Measurements from ENCODE around the gene EED.

EED gene

GRCh38 chr11:86244522-86245368 lies at the start of gene EED:
Gene EED, plus strand, starts transcription at chr11:86244753. Its CDS starts 477 bp downstream, at chr11:86245230.
- peak; percentile 75 for DNase-seq (ENCODE audit: low read depth)

GRCh38 chr11:86194998-86195397 lies 49.6 kb upstream of the EED start:
- no peak for DNase-seq (ENCODE audit: low read depth)

- no peak for DNase-seq (ENCODE audit: low read depth)
Measured at GRCh38 chr11:86196085-86196696, 48.4 kb upstream of the EED start.

- DNase-seq (ENCODE audit: low read depth), result no peak
Measured at GRCh38 chr11:86196913-86197312, 47.6 kb upstream of the EED start.

- no peak for DNase-seq (ENCODE audit: low read depth)
Measured at GRCh38 chr11:86197448-86197847, 47.1 kb upstream of the EED start.

GRCh38 chr11:86198139-86198538 lies 46.4 kb upstream of the EED start:
- no peak for DNase-seq (ENCODE audit: low read depth)

DNA sequence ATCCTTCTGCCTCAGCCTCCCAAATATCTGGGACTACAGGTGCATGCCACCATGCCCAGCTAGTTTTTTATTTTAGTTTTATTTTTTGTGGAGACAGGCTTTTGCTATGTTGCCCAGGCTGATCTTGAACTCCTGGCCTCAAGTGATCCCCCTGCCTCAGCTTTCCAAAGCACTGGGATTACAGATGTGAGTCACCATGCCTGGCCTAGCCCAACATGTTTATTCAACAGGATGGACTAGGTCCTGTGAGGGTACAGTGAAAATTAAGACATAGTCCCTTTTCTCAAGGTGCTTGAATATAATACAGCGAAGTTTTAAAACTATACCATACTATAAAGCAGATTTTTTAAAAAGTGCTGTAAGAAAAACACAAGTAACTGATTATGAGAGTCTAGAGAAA lies 45.2 kb upstream of the EED start:
- no peak for DNase-seq (ENCODE audit: low read depth)

DNA sequence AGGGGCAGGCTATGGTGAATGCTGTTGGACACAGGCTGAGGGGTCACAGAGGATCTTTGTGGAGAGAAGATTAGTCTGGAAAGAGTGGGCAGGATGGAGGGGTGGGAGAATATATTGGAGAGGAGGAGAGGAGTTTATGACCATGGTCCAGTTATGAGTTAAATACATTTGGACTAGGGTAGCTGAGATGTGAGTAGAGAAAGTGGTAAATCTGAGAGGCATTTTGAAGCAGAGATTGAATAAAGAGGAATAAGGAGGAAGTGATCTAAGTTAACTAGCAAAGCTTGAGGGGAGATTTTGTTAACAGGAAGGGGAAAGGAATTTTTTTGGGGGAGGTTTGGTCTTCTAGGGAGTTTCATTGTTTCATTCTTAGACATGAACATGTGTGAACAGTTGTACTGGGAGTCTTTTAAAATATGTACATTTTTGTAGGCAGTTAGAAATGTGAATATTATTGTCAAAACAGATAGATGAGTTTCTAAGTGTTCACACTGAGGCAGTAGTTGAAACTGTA lies 43.1 kb upstream of the EED start:
- no peak for DNase-seq (ENCODE audit: low read depth)

DNA sequence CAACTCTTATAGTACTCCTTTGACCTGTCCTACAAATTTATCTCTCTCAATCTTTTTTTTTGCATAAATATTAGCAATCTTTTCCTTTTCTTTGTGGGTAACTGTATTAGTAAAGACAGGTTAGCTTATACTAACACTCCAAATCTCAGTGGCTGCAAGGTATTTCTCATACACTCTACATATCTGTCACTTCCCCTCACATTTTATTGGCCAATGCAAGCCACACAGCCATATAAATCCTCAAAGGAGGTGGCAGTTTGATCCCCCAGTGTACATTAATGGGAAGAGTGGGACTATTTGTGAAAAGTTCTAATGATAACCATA lies 42.6 kb upstream of the EED start:
- DNase-seq (ENCODE audit: low read depth), result no peak

- no peak for DNase-seq (ENCODE audit: low read depth)
Measured at GRCh38 chr11:86204356-86204755, 40.2 kb upstream of the EED start.

DNA sequence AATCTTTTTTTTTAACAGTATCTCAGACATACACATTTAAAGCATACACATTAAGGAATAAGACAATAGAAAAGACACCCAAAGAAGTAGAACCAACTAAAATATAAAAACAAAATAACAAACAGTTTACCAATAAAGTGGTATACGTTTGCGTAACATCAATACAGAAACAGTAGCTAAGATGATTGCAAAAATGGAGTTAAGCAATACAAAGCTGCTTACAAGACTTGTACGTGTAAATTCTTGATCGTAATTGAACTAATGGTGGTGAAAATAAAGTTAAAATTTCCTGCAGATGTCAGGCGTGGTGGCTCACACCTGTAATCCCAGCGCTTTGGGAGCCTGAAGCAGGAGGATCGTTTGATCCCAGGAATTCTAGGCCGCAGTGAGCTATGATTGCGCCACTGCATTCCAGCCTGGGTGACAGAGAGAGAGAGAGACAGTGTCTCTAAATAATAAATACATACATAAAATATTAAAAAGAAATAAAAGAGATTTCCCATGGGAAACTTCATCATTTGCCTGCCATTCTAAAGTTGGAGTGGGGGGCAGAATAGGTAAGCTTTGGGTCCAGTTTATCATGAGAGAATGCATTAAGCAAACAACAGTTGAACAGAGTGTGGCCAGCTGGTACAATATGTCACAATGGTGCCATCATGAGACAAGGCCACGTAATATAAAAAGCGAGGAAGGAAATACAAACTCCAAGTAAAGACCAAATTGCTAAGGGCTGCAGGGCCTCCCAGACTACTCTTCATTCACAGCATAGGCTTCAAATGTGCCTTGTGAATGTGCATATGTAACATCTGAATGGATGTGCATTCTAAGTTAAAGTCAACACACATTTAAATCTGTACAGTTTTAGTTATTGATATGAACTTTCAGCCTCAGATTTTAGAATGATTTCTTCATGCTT lies 38.9 kb upstream of the EED start:
- no peak for DNase-seq (ENCODE audit: low read depth)

GRCh38 chr11:86206337-86206695 lies 38.2 kb upstream of the EED start:
- DNase-seq (ENCODE audit: low read depth), result no peak

GRCh38 chr11:86207413-86207812 lies 37.1 kb upstream of the EED start:
- no peak for DNase-seq (ENCODE audit: low read depth)

DNA sequence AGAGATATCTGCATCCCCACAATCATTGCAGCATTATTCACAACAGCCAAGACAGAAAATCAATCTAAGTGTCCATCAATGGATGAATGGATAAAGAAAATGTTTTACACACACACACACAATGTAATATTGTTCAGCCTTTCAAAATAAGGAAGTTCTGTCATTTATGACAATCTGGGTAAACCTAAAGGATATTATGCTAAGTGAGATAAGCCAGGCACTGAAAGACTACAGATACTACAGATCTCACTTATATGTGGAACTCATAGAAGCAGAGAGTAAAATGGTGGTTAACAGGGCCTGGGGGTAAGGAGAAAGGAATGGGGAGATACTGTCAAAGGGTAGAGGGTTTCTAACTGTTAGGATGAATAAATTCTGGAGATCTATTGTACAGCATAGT lies 36.0 kb upstream of the EED start:
- DNase-seq (ENCODE audit: low read depth), result no peak

DNA sequence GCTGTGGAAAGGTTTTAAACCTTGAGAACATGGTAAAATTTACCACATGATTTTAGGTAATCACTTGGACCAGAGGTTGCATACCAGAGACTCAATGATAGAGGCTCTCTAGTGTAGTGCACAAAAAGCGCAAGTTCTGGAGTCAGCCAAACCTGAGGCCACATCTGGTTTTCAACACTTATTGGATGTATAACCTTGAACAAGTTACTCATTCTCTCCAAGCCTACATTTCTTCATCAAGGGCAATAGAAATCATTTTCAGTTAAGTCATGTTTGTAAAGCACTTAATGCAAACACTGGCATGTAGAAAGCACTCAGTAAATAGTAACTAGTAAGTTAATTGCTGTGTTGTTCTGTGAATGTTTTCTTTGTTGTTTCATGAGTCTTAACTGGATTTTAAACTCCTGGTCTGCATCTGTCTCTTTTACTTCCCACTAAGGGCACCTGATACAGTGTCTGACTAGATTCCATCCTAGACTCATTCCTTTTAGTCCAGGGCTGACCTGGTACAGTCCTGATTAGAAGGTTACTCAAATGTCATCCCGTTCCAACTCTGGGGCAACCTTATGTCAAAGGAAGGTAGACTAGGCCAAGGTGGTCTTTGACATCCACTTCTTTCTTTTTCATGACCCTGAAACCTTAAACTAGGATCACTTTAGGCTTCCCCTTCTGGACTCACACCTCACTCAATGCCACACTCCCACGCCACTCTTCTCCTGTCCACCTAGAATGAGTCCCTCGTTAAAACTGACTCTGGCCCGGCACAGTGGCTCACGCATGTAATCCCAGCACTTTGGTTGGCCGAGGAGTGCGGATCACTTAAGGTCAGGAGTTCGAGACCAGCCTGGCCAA lies 34.5 kb upstream of the EED start:
- DNase-seq (ENCODE audit: low read depth), result no peak

- no peak for DNase-seq (ENCODE audit: low read depth)
Measured at GRCh38 chr11:86210898-86211297, 33.7 kb upstream of the EED start.

DNA sequence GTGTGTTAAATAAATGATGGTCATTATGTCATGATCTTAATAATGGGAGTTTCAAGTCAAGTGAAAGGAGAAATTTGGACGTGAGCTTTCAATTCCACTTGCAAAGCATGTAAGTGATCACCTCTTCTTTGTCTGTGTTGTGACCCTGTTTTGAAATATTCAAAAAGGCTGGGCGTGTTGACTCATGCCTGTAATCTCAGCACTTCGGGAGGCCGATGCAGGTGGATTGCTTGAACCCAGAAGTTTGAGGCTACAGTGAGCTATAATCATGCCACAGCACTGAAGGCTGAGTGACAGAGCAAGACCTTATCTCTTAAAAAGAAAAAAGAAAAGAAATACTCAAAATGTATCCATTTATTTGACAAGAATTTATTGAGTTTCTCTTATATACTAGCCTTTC lies 32.9 kb upstream of the EED start:
- DNase-seq (ENCODE audit: low read depth), result no peak

GRCh38 chr11:86212019-86212611 lies 32.4 kb upstream of the EED start:
- no peak for DNase-seq (ENCODE audit: low read depth)

GRCh38 chr11:86214710-86215109 lies 29.8 kb upstream of the EED start:
- DNase-seq (ENCODE audit: low read depth), result no peak

DNA sequence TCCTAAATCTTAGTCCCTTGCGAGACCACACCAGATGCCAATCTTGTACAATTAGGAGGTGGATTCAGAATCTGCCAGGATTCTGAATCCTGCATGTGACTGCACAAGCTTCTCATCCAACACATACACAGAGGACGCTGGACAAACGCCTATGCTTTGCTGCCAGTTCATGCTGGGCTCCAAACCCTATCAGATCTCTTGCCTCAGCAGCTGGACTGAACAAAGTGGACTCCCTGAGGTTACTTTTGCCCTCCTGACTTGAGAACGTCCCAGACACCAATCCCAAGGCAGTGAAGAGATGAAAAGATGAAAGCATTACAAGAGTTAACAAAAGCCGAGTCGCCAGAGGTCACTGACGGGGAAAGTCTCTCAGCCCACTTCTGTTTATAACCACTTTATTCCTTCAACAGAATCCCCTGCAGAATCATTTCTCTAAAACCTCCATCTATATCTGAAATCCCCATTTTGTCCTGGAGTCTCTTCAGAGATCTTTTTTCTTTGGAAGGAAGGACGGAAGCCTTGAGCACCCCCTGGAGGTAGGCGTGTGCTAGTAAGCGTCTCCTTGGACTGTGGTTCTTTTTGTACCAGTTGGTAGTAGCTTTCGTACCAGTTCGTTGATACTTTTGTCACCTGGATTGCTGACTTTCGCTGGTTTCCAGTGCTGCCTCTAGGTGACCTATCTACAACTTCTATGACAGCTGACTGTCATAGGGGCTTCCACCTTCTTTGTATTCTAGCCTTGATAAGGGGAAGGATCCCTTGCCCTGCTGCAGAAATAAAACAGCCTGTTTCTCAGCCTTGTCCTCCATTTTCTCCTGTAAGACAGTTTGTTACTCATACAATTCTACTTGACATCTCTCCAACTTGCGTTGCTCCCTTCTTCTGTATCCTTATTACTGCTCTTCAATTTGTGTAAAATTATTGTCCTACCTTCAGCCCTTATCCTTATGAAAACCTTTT lies 26.1 kb upstream of the EED start:
- peak; percentile 20 for DNase-seq (ENCODE audit: low read depth)

Measured in non-pigmented ciliary epithelial cell (primary cell).